WTC11 (cell line): ENCODE measurements around the gene DUSP2. TPM values are rescaled to one million over a fixed set of nuclear protein-coding genes. Genes with fewer than 3 reads are reported as not detected.

ENCODE experiments used
- ATAC-seq: fragments of 200-7000 bp; cut with Tn5 transposase; 2 replicates; pipeline ENCODE4 v1.10.0; 2021; ENCODE audit warnings: mild to moderate bottlenecking, moderate library complexity
- CTCF ChIA-PET: fragments of 300-600 bp; sonication (Branson Sonifier 250); formaldehyde crosslinking; loops from one replicate; lab custom pipeline; 2021; ENCODE audit warnings: antibody characterized with exemption; lab: Charles Lee
- POLR2A ChIA-PET: fragments of 350-600 bp; sonication (Branson Sonifier 250); formaldehyde crosslinking; loops from one replicate; lab custom pipeline; 2021; ENCODE audit warnings: antibody characterized with exemption; lab: Charles Lee
- DNase-seq: peaks from one replicate; pipeline ENCODE4 v3.0.0; 2021; ENCODE audit warnings: low spot score
- H3K27ac Mint-ChIP-seq: 2 replicates; pipeline ENCODE4 v1.8.0; 2021; ENCODE audit warnings: mixed read lengths
- H3K27me3 Mint-ChIP-seq: 2 replicates; pipeline ENCODE4 v1.8.0; 2021; ENCODE audit warnings: low read depth, mild to moderate bottlenecking, moderate library complexity, mixed read lengths
- H3K36me3 Mint-ChIP-seq: 2 replicates; pipeline ENCODE4 v1.8.0; 2021; ENCODE audit warnings: mixed read lengths
- H3K4me1 Mint-ChIP-seq: 2 replicates; pipeline ENCODE4 v1.8.0; 2022; ENCODE audit warnings: mixed read lengths
- H3K4me3 Mint-ChIP-seq: 2 replicates; pipeline ENCODE4 v1.8.0; 2021; ENCODE audit warnings: mild to moderate bottlenecking, moderate library complexity, mixed read lengths
- H3K9me3 Mint-ChIP-seq: 2 replicates; pipeline ENCODE4 v1.8.0; 2021; ENCODE audit warnings: mixed read lengths
- CREM ChIP-seq: sonication (generic); formaldehyde crosslinking; IDR thresholded peaks from 2 replicates; pipeline ENCODE4 v1.8.1; 2022; ENCODE audit warnings: mild to moderate bottlenecking, missing genetic modification reagents, moderate library complexity
- E2F5 ChIP-seq: sonication (generic); formaldehyde crosslinking; IDR thresholded peaks from 2 replicates; pipeline ENCODE4 v1.8.1; 2022; ENCODE audit warnings: mild to moderate bottlenecking, moderate library complexity, missing genetic modification reagents
- ERG ChIP-seq: fragments of 250-450 bp; sonication (Bioruptor Pico); IDR thresholded peaks from 2 replicates; pipeline ENCODE4 v1.8.0; 2021; ENCODE audit warnings: mild to moderate bottlenecking
- ESRRA ChIP-seq: sonication (generic); formaldehyde crosslinking; IDR thresholded peaks from 2 replicates; pipeline ENCODE4 v1.8.1; 2022; ENCODE audit warnings: mild to moderate bottlenecking, missing genetic modification reagents, borderline replicate concordance
- ETV6 ChIP-seq: sonication (generic); formaldehyde crosslinking; IDR thresholded peaks from 2 replicates; pipeline ENCODE4 v1.8.1; 2022; ENCODE audit warnings: mild to moderate bottlenecking, missing genetic modification reagents
- HMGA2 ChIP-seq: fragments of 250-450 bp; sonication (Bioruptor Pico); IDR thresholded peaks from 2 replicates; pipeline ENCODE4 v1.4.0; 2021; ENCODE audit warnings: mild to moderate bottlenecking, moderate library complexity
- NR3C1 ChIP-seq: sonication (generic); formaldehyde crosslinking; conservative IDR thresholded peaks from 2 replicates; pipeline ENCODE4 v1.8.1; 2023; ENCODE audit warnings: low read depth, mild to moderate bottlenecking, missing genetic modification reagents
- PRRX2 ChIP-seq: fragments of 250-450 bp; sonication (Bioruptor Pico); IDR thresholded peaks from 2 replicates; pipeline ENCODE4 v1.8.0; 2021; ENCODE audit warnings: mild to moderate bottlenecking
- RELA ChIP-seq: sonication (generic); formaldehyde crosslinking; IDR thresholded peaks from 2 replicates; pipeline ENCODE4 v1.8.1; 2022; ENCODE audit warnings: missing genetic modification reagents, mild to moderate bottlenecking, borderline replicate concordance
- SP1 ChIP-seq: sonication (generic); formaldehyde crosslinking; conservative IDR thresholded peaks from 2 replicates; pipeline ENCODE4 v1.8.1; 2022; ENCODE audit warnings: missing genetic modification reagents
- TEAD4 ChIP-seq: sonication (generic); formaldehyde crosslinking; IDR thresholded peaks from 2 replicates; pipeline ENCODE4 v1.8.0; 2022; ENCODE audit warnings: mild to moderate bottlenecking, missing genetic modification reagents
- USF2 ChIP-seq: sonication (generic); formaldehyde crosslinking; IDR thresholded peaks from 2 replicates; pipeline ENCODE4 v1.8.1; 2023; ENCODE audit warnings: mild to moderate bottlenecking, missing genetic modification reagents, moderate library complexity
- ZMAT4 ChIP-seq: fragments of 250-450 bp; sonication (Bioruptor Pico); IDR thresholded peaks from 2 replicates; pipeline ENCODE4 v1.9.0; 2021; ENCODE audit warnings: mild to moderate bottlenecking
- ZNF416 ChIP-seq: fragments of 250-450 bp; sonication (Bioruptor Pico); IDR thresholded peaks from 2 replicates; pipeline ENCODE4 v1.9.0; 2021; ENCODE audit warnings: mild to moderate bottlenecking, inconsistent platforms
- total RNA-seq: library from RNA; stranded (reverse); gene quantifications from 3 replicates; pipeline ENCODE4 v1.2.3, GENCODE V29; 2021
- TF ChIP-seq, protein P1 (sequence below): sonication (generic); formaldehyde crosslinking; IDR thresholded peaks from 2 replicates; pipeline ENCODE4 v1.8.1; 2022; ENCODE audit warnings: low read depth, mild to moderate bottlenecking, moderate library complexity, missing genetic modification reagents, borderline replicate concordance
- TF ChIP-seq, protein P2 (sequence below): fragments of 250-450 bp; sonication (Bioruptor Pico); IDR thresholded peaks from 2 replicates; pipeline ENCODE4 v1.9.0; 2021; ENCODE audit warnings: mild to moderate bottlenecking
- TF ChIP-seq, protein P3 (sequence below): sonication (generic); formaldehyde crosslinking; IDR thresholded peaks from 2 replicates; pipeline ENCODE4 v1.8.1; 2023; ENCODE audit warnings: mild to moderate bottlenecking, moderate library complexity, missing genetic modification reagents

DUSP2 gene
- total RNA-seq, 1 experiment from 2014 or later: 4.7 TPM

GRCh38 chr2:96106991-96107707 lies 38.1 kb downstream of the DUSP2 start:
- no peak for TF ChIP-seq ETV6 (CRISPR knock-in tag)
- no peak for TF ChIP-seq USF2 (CRISPR knock-in tag)
- TF ChIP-seq HMGA2 (CRISPR knock-in tag): no peak
- TF ChIP-seq ESRRA (CRISPR knock-in tag): no peak
- TF ChIP-seq ZNF416: no peak
- no peak for TF ChIP-seq CREM
- TF ChIP-seq, protein P1, sequence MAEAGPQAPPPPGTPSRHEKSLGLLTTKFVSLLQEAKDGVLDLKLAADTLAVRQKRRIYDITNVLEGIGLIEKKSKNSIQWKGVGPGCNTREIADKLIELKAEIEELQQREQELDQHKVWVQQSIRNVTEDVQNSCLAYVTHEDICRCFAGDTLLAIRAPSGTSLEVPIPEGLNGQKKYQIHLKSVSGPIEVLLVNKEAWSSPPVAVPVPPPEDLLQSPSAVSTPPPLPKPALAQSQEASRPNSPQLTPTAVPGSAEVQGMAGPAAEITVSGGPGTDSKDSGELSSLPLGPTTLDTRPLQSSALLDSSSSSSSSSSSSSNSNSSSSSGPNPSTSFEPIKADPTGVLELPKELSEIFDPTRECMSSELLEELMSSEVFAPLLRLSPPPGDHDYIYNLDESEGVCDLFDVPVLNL (CRISPR knock-in tag): no peak
- TF ChIP-seq TEAD4 (CRISPR knock-in tag): no peak
- no peak for TF ChIP-seq NR3C1 (CRISPR knock-in tag)
- TF ChIP-seq ZMAT4 (CRISPR knock-in tag): no peak
- no peak for TF ChIP-seq RELA (CRISPR knock-in tag)
- no peak for TF ChIP-seq PRRX2 (CRISPR knock-in tag)
- TF ChIP-seq, protein P2, sequence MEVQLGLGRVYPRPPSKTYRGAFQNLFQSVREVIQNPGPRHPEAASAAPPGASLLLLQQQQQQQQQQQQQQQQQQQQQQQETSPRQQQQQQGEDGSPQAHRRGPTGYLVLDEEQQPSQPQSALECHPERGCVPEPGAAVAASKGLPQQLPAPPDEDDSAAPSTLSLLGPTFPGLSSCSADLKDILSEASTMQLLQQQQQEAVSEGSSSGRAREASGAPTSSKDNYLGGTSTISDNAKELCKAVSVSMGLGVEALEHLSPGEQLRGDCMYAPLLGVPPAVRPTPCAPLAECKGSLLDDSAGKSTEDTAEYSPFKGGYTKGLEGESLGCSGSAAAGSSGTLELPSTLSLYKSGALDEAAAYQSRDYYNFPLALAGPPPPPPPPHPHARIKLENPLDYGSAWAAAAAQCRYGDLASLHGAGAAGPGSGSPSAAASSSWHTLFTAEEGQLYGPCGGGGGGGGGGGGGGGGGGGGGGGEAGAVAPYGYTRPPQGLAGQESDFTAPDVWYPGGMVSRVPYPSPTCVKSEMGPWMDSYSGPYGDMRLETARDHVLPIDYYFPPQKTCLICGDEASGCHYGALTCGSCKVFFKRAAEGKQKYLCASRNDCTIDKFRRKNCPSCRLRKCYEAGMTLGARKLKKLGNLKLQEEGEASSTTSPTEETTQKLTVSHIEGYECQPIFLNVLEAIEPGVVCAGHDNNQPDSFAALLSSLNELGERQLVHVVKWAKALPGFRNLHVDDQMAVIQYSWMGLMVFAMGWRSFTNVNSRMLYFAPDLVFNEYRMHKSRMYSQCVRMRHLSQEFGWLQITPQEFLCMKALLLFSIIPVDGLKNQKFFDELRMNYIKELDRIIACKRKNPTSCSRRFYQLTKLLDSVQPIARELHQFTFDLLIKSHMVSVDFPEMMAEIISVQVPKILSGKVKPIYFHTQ (CRISPR knock-in tag): no peak
- no peak for TF ChIP-seq ERG (CRISPR knock-in tag)
- TF ChIP-seq SP1 (CRISPR knock-in tag): no peak
- no peak for TF ChIP-seq E2F5 (CRISPR knock-in tag)
- TF ChIP-seq, protein P3, sequence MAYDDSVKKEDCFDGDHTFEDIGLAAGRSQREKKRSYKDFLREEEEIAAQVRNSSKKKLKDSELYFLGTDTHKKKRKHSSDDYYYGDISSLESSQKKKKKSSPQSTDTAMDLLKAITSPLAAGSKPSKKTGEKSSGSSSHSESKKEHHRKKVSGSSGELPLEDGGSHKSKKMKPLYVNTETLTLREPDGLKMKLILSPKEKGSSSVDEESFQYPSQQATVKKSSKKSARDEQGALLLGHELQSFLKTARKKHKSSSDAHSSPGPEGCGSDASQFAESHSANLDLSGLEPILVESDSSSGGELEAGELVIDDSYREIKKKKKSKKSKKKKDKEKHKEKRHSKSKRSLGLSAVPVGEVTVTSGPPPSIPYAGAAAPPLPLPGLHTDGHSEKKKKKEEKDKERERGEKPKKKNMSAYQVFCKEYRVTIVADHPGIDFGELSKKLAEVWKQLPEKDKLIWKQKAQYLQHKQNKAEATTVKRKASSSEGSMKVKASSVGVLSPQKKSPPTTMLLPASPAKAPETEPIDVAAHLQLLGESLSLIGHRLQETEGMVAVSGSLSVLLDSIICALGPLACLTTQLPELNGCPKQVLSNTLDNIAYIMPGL (CRISPR knock-in tag): no peak
- no peaks in the 10 kb centered on the region; the same call in 1 of the 2 replicates for H3K27me3 Mint-ChIP-seq
- ChIA-PET POLR2A (no interaction called here), CTCF (interaction anchor here (2.8 to 3.2 kb wide), 2 partner anchors 10 to 67 kb away, joined by 14 to 28 read pairs; no protein-coding TSS in a partner anchor)
- H3K27ac Mint-ChIP-seq: no peak overlapping the region
- peaks cover 26% of the 10 kb centered on the region for H3K4me1 Mint-ChIP-seq
- peaks cover 11% of the 10 kb centered on the region for H3K9me3 Mint-ChIP-seq
- H3K36me3 Mint-ChIP-seq: peaks cover 4% of the 10 kb centered on the region; the same call in 1 of the 2 replicates
- DNase-seq (peak; percentile 8), ATAC-seq (no peak)
- H3K4me3 Mint-ChIP-seq: no peak overlapping the region
